Ureter (tissue), 1 donor: Measurements from ENCODE around the gene TSPAN9. TPM values are rescaled to one million over a fixed set of nuclear protein-coding genes. Genes with fewer than 3 reads are reported as not detected.
A peak's percentile ranks its signal among the peaks of the same experiment; 100 is the strongest.

ENCODE experiments used
- DNase-seq: peaks from one replicate; pipeline ENCODE4 v3.0.0-alpha.2; 2020; ENCODE audit warnings: low spot score
- total RNA-seq: library from RNA; stranded (reverse); gene quantifications from one replicate; pipeline ENCODE4 v1.2.4, GENCODE V29; 2023
- donor health status: DM: yes; HTN: yes; CAD: no.

TSPAN9 gene
- total RNA-seq, 1 donor from 2014 or later = 53.0 TPM

DNA sequence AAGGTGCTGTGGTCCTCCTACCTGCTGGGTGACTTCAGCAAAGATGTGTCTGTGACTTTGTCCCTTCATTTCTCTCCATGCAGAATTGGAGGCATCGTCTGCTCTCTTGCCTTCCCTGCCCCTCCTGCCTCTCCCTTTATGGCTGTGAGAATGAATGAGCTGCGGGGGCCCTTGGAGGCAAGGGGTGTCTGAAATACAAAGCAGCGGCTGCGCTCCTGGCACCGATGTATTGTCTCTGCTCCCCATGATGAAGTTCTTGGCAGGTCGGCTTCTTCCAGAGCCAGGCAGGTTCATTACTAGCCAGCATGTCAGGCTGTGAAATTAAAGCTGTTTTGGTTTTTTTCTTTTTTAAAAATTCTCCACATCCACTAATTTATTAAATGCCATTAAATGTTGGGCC lies 194.5 kb downstream of the TSPAN9 start:
- DNase-seq = no peak

- DNase-seq = no peak
Observed at GRCh38 chr12:3272958-3273357, 195.8 kb downstream of the TSPAN9 start.

DNA sequence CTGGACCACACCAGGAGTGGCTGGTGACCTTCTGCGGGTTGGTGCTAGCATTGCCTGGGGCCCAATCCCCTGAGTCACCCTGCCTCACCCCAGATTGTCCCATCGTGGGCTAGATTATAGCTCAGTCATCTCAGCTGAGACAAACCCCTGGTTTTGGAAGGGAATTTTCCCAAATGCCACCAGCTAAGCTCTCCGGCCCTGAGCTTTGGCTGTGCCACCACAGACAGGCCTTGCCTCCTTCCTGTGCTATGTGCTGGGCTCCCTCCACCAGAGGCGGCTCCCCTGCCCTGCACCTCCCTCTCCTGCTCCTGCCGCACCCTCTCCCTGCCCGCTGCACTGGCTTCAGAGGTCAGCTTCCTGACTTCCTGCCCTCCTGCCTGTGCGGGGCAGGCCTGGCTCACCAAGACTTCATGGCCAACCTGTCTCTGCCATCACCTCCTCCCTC lies 196.3 kb downstream of the TSPAN9 start:
- no peak for DNase-seq

- no peak for DNase-seq
Observed at GRCh38 chr12:3274664-3275063, 197.5 kb downstream of the TSPAN9 start.

DNA sequence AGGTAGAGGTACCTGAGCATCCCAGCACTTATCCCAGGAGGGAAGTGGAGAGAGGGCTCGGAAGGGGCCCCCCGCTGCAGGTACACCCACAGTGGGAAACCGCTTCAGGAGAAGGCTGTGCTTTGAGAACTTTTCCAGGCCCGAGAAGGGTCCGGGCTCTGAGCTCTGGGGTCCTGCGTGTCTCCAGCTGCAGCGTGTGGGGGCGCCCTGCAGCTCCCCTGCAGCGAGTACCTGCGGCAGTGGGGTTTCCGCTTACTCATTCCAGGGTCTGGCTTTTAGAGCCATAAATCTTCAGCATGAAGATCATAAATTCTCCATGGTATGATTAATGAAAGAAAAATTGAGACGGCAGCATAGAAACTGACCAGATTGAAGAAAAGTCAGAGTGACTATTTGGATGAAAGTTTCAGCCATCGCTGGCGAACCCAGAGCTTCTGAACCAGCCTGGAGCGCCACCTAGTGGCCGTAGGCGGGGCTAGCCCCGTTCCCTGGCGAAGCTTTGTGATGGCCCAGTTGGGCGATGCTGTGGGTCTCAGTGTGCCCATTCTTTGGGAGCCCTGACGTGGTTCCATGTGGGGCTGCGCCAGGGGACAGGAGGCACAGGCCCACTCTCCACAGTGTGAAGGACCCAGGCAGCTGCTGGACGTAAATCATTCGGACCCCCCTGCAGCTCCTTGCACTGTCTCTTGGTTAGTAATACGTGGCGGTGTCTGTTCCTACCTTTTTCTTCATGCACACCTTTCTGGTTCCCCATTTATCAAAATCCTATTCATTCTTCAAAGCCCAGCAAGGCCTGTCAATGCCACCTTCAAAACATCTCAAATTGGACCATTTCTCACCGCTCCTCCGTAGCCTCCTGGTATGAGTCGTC lies 198.2 kb downstream of the TSPAN9 start:
- DNase-seq = peak; percentile 82

GRCh38 chr12:3276226-3276625 lies 199.0 kb downstream of the TSPAN9 start:
- DNase-seq = no peak

- no peak for DNase-seq
Observed at GRCh38 chr12:3277306-3277943, 200.2 kb downstream of the TSPAN9 start.

DNA sequence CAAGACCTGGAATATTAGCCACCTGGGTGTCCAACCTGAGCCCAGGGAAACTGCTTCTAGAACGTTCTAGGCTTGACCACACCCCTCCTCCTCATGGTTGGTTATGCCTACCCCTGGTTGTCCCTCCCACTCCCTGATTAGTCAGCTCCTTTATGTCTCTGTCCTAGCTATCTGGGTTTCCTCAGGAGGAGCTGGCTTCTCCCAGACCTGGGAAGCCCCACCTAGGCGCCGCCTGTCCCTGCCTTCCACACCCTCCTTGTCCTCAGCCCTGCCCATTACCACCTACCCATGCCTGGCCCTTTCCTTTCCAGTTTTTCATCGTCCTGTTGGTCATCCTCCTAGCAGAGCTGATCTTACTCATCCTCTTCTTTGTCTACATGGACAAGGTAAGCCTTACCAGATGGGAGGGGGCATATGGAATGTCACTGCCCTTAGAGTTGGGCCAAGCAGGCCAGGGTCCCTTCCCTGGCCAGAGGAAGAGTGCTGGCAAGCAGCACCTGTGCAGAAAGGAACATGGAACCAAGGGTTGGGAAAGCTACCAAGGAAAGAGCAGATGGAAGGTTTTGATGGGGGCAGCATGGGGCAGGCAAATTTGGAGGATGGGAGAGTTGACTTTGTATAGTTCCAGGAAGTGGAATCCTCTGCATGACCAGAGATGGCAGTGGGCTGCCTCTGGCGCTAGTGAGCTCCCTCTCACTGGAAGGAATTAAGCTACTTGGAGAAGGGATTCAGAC lies 201.7 kb downstream of the TSPAN9 start:
- DNase-seq = no peak

DNA sequence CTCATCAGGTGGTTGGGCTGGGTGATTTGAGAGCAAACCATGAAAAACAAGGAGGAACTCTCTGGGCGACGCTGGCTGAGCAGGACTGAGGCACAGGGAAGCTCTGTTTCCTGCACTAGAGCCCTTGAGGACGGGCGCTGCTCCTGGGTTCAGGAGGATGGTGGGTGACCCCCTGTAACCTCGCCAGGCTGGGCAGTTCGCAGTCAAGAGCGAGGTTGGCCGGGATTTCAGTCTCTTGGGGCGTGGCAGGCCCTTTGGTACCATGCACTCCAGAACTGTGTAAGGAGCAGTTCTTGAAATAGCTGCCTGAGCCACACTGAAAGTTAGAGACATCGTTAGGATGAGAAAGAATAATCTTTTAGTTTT lies 202.2 kb downstream of the TSPAN9 start:
- no peak for DNase-seq

- no peak for DNase-seq
Observed at GRCh38 chr12:3279832-3280231, 202.7 kb downstream of the TSPAN9 start.

DNA sequence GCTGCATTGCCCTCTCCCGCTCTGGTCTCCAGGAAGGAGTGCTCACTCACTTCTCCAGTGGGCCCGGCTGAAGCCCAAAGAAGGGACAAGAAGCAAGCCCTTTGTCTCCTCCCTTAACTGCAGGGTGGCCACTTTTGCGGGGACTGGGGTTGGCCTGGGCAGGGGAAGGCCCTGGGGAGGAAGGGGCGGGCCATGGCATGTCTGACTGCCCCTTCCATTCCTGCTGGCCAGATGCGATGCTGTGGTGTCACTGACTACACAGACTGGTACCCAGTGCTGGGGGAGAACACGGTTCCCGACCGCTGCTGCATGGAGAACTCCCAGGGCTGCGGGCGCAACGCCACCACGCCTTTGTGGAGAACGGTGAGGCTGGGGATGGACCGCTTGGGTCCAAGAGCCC lies 203.8 kb downstream of the TSPAN9 start:
- no peak for DNase-seq

DNA sequence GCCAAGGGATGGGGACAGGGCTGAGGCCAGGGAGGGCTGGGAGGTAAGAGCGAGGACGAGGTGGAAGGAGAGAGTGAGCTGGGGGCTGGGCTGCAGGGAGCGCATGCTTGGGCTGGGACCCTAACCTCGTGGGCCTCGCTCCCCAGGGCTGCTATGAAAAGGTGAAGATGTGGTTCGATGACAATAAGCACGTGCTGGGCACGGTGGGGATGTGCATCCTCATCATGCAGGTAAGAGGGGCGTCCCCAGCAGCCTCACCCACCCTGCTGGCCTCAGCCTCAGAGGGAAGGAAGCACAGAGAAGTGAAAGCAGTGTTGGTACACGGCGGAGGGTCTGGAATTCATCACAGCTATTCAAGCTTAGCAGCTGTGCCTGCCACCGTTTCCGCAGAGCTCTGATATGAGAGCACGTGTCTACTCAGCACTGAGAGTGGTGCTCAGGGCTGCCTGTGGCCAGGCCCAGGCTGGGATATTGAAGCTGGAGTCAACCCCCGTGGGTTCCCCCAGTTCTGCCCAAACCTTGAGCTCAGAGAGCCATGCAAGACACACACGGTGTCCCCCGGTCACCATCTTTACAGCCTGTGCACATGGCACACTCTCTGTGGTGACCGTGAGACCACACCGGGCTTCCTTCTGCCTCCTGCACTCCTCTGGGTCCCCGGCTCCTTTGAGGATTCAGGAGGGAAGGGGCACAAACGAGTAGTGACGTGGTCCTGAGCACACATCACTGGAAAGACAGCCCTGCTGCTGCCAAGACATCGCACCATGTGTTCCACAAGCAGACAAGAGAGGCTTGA lies 204.6 kb downstream of the TSPAN9 start:
- no peak for DNase-seq

GRCh38 chr12:3282384-3282670 lies 205.1 kb downstream of the TSPAN9 start:
- DNase-seq = no peak

DNA sequence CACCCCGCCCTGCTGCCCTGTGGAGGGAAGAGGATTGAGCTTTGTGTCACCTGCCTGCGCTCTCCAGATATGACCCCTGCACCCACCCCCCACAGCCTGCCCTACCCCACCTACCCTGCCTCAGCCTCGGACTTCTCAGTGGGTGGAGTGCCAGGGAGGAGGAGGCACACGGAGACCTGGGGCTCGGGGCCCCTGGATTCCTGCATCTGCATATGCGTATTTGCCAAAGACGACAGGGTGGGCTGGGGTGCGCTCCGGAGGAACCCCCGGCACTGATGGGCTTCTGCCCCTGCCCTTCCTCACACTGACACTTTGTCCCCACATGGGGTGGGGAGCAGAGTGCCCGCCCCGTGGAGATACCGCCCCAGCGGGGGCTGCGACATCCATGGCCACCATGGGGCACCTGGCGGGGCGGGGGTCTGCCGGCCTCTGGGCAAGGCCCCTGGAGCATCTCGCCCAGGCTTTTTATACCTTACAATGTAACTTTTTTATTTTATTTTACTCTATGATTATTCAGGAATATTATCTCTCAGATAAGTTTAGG lies 206.0 kb downstream of the TSPAN9 start:
- no peak for DNase-seq

DNA sequence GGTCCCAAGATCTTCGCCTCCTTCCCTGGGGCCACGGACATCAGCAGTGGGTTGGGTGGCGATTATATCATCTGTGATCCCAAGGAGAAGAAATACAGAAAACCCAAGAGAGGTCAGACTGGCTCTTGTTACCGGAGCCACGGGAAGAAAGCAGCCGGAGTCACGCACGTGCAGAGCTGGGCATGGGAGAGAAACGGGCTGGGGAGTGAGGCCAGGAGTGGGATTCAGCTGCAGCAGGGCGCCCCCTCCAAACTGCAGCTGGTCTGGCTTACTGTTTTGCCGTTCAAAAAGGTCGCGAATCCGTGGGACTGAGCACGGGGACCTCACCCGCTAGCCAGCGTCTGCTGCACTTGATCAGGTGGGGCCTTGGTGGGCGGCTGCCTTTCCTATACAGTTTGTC lies 207.2 kb downstream of the TSPAN9 start:
- no peak for DNase-seq

DNA sequence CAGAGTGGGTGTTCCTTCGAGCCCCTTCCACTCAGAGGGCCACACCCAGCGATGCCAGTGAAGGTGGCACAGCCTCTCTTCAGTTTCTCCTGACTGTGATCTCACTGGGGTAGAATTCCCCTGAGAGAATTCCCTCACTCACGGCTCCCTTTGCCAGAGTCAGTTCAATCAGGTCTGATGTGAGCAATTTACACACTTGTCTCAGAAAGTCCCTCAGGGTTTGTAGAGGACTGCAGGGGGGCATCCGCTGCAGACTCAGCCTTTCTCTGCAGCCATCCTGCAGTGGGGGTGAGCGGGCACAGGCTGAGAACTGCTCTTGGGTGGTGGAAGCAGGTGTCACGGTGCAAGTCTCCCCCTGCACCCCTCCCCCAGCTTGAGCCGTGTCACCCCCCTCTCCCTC lies 208.4 kb downstream of the TSPAN9 start:
- no peak for DNase-seq

GRCh38 chr12:3288690-3289089 lies 211.5 kb downstream of the TSPAN9 start:
- DNase-seq = no peak

DNA sequence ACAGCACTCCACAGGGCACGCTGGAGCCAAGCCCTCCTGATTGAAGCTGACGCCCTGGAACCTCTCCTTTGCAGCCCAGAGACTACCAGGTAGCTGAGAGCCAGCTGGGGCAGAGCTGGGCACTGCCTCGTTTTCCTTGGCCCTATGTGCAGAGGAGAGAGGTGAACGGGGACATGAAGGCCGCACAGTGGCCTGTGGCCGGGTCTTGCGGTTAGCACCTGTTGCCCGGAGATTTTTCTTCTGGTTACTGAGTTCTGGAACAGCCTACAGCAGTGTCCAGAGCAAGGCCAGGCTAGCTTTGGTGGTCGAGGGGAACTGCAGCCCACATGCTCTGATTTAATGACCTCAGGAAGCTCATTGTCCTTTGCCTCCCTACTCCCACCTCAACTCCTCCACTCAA lies 212.5 kb downstream of the TSPAN9 start:
- no peak for DNase-seq

GRCh38 chr12:3291939-3292338 lies 214.8 kb downstream of the TSPAN9 start:
- no peak for DNase-seq

DNA sequence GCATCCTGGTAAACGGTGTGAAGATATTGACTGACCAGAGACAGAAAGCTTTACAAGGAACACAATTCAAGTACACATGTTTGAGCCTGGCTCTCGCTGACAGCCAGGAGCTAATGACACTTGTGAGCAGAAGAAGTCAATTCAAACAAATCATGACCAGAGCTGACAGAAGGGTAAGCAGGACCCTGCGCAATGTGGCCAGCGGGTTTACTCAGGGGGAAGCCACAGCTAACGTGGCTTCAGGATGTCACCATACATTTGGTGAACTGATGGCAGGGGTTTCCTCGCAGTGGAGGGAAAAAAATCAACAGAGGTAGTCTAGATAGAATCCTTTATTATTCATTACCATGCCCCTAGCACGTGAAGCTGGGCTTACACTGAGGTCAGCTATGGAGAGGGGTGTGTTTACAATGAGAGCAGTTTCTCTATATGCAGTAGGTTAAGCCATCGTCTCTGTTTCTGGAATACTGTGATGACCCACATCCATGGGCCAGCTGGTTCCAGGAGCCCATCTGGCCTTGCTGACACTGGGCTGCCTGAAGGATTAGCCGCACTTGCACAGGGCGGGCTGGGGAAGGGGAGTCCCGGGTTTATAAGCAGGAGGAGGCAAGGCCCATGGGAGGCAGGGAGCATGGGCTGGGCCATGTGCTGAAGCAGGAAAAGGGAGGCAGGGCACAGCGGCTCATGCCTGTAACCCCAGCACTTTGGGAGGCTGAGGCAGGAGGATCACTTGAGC lies 215.7 kb downstream of the TSPAN9 start:
- no peak for DNase-seq
